ENCODE data around the gene STK32B. TPM values are rescaled to one million over a fixed set of nuclear protein-coding genes. Genes with fewer than 3 reads are reported as not detected.

STK32B gene
- total and polyA plus RNA-seq, 2 of the 4 experiments (the other 2 are of a cell fraction) = 5.5 to 6.3 TPM

GRCh38 chr4:5162909-5163508 is 111.7 kb downstream of the STK32B start:
- intact Hi-C loops (cut with micrococcal nuclease) (no loop called here), dilution Hi-C loops (cut with HindIII; ENCODE audit: low sequenced_read_pairs, unreplicated experiment) (no loop called here), in situ Hi-C loops (cut with MboI; ENCODE audit: low sequenced_read_pairs) (no loop called here)
- H3K27ac ChIP-seq (ENCODE audit: insufficient read depth, low read length) = no peak overlapping the region
- H3K4me1 ChIP-seq (ENCODE audit: control insufficient read depth, insufficient read depth, low read length) = peaks cover 17% of the 10 kb centered on the region
- H3K9me1 ChIP-seq (ENCODE audit: insufficient read depth, low read length) = peaks cover 29% of the 10 kb centered on the region
- no peak overlapping the region for H2BK20ac ChIP-seq (ENCODE audit: low read depth, low read length)
- no peak overlapping the region for H3K4me3 ChIP-seq (ENCODE audit: insufficient read depth, low read depth, low read length)
- H2AK5ac ChIP-seq (ENCODE audit: low read depth, low read length) = peak overlapping the region; percentile 4; the same call in 1 of the 2 replicates
- H3K56ac ChIP-seq (ENCODE audit: extremely low read depth, insufficient read depth, low read length) = no peak overlapping the region
- H2BK120ac ChIP-seq (ENCODE audit: low read depth, low read length) = no peak overlapping the region
- no peaks in the 10 kb centered on the region for H4K20me1 ChIP-seq (ENCODE audit: insufficient read depth, low read length)
- H2AFZ ChIP-seq (replicated peaks; ENCODE audit: low read length, poor library complexity) = no peak overlapping the region
- H3K27me3 ChIP-seq (ENCODE audit: control insufficient read depth, insufficient read depth, low read length) = no peaks in the 10 kb centered on the region
- WGBS, 2 experiments (ENCODE audit: extremely low coverage in 2 of 2, insufficient read length in 1 of 2) = 44% methylated on average over 3 of the region's 6 CpGs; no CpG with 5 or more reads in 1 of the 2 experiments
- H3K23ac ChIP-seq (ENCODE audit: low read depth, low read length) = 0 out of 2 replicates have a peak overlapping the region, but pooled peaks have one; percentile 1
- H3K36me3 ChIP-seq (ENCODE audit: control insufficient read depth, insufficient read depth, low read length) = no peaks in the 10 kb centered on the region
- DNase-seq (no peak), ATAC-seq (ENCODE audit: low read depth) (no peak)
- no peak overlapping the region for H4K8ac ChIP-seq (ENCODE audit: low read depth in 2 of 2, low read length in 2 of 2)
- no peak overlapping the region for H4K5ac ChIP-seq (ENCODE audit: low read depth, low read length)
- no peak overlapping the region for H2BK5ac ChIP-seq (ENCODE audit: low read depth, low read length, poor library complexity, severe bottlenecking)
- 0 out of 2 replicates have a peak overlapping the region, but pooled peaks have one; percentile 2 for H3K4ac ChIP-seq (ENCODE audit: low read depth, low read length)
- no peak overlapping the region for H2AK9ac ChIP-seq (replicated peaks; ENCODE audit: low read depth, low read length, poor library complexity)
- no peak overlapping the region for H3K9ac ChIP-seq (ENCODE audit: low read depth, low read length)
- H3K14ac ChIP-seq (replicated peaks; ENCODE audit: low read depth, low read length) = no peak overlapping the region
- BruUV-seq (replicated peaks) = no TSS peak
- peaks cover 7 to 22% of the 10 kb centered on the region in 2 experiments; a peak in 3 of 4 replicates for H3K79me1 ChIP-seq (ENCODE audit: low read depth in 1 of 2, low read length in 2 of 2)
- H2BK15ac ChIP-seq (ENCODE audit: low read depth, low read length) = no peak overlapping the region
- no peaks in the 10 kb centered on the region for H3K9me3 ChIP-seq (ENCODE audit: control insufficient read depth, insufficient read depth, low read length)
- no peak overlapping the region for H3K18ac ChIP-seq (ENCODE audit: low read depth, low read length)
- CTCF ChIA-PET = no interaction called here
- TF ChIP-seq CHD1 (IDR thresholded peaks at IDR 0.05; ENCODE audit: low read depth, low read length) (no peak), FOS (IDR thresholded peaks at IDR 0.05; ENCODE audit: low read depth, low read length) (no peak), MAZ (IDR thresholded peaks at IDR 0.05; ENCODE audit: borderline replicate concordance, low read depth, low read length) (no peak), MXI1 (IDR thresholded peaks at IDR 0.05; ENCODE audit: borderline replicate concordance, low read depth, low read length) (no peak), CEBPB (IDR thresholded peaks at IDR 0.05; ENCODE audit: low read depth, low read length) (no peak), POLR2A (IDR thresholded peaks at IDR 0.05; ENCODE audit: low read depth, low read length) (no peak), RAD21 (IDR thresholded peaks at IDR 0.05; ENCODE audit: low read length) (no peak), MAFK (IDR thresholded peaks at IDR 0.05; ENCODE audit: low read depth, low read length) (no peak), BHLHE40 (IDR thresholded peaks at IDR 0.05; ENCODE audit: low read depth, low read length) (no peak), CTCF (conservative IDR thresholded peaks at IDR 0.05; ENCODE audit: low read depth, low read length) (no peak), NFE2L2 (IDR thresholded peaks at IDR 0.05; ENCODE audit: low read depth, low read length) (no peak), USF2 (IDR thresholded peaks at IDR 0.05; ENCODE audit: low read depth, low read length) (no peak), RCOR1 (IDR thresholded peaks at IDR 0.05; ENCODE audit: insufficient replicate concordance, low read length) (no peak), ELK1 (IDR thresholded peaks at IDR 0.05; ENCODE audit: borderline replicate concordance, low read depth, low read length) (no peak), SMC3 (IDR thresholded peaks at IDR 0.05; ENCODE audit: low read depth, low read length) (no peak), RFX5 (IDR thresholded peaks at IDR 0.05; ENCODE audit: low read depth, low read length) (no peak)
- POLR2A ChIA-PET (ENCODE audit: unreplicated experiment) = no interaction called here
- H4K91ac ChIP-seq (ENCODE audit: insufficient read depth, low read depth, low read length) = no peak overlapping the region
- no peak overlapping the region for H3K4me2 ChIP-seq (ENCODE audit: low read depth, low read length)
